GM19240 (cell line): ENCODE results near the gene GPC6.

Experiments
- DNase-seq: peaks from one replicate; pipeline ENCODE4 v3.0.0; 2011; ENCODE audit warnings: low spot score; ENCODE audit not compliant: insufficient read length

Gene GPC6

GRCh38 chr13:93903909-93904308, 677.3 kb downstream of the GPC6 start:
- no peak for DNase-seq

GRCh38 chr13:93915269-93915809, 688.7 kb downstream of the GPC6 start:
- no peak for DNase-seq

GRCh38 chr13:93922063-93922855, 695.7 kb downstream of the GPC6 start:
- no peak for DNase-seq

- DNase-seq: no peak
These were observed 699.4 kb downstream of the GPC6 start for GRCh38 chr13:93925990-93926389.

- DNase-seq: no peak
These were observed 699.8 kb downstream of the GPC6 start for GRCh38 chr13:93926425-93926824.

- DNase-seq: no peak
These were observed 700.8 kb downstream of the GPC6 start for GRCh38 chr13:93927431-93927830.

DNA sequence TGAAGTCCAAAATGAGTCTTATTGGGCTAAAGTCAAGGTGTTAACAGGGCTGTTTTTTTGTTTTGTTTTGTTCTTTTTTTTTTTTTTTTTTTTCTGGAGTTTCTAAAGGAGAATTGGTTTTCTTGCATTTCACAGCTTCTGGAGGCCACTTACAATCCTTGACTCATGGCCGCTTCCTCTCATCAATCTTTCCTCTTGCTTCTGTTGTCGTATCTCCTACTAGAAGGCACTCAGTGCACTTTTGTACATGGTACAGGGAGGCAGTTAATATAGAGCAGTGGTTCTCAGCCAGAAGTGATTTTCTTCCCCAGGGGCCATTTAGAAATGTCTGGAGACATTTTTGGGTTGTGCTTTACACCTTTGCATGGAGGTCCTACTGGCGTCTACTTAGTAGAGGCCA, 706.3 kb downstream of the GPC6 start:
- DNase-seq: no peak

GRCh38 chr13:93936901-93937300, 710.3 kb downstream of the GPC6 start:
- DNase-seq: no peak

DNA sequence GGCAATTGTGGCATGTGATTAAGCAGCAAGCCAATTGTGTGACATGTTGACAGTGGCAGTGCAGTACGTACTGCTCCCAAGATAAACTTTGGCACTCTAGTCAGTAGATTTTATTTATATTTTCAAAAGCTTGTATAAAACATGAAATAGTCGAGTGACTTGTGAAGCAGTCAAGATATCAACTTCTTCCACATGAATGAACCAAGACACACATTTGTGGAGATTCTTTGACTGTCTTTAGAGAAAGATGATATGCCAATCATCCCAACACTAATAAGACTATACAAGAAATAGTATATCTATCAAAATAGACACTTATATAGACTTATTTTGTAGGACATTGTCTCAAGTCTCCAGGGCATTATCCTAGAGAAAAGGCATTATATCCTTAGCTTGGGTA, 714.8 kb downstream of the GPC6 start:
- DNase-seq: no peak

DNA sequence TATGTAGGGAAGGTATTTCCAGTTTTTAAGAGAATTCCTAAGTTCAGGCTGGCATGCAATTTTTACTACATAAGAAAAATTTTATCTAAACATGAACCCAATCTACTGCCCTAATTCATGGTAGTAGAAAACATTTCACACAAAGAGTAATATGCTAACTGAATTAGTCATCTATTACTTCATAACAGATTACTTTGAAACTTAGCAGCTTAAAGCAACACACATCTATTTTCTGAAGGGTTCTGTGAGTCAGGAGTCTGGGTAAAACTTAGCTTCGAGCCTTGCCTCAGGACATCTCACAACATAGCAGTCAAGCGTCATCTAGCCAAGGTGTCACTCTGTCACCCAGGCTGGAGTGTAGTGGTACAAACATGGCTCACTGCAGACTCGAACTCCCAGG, 715.4 kb downstream of the GPC6 start:
- DNase-seq: no peak

DNA sequence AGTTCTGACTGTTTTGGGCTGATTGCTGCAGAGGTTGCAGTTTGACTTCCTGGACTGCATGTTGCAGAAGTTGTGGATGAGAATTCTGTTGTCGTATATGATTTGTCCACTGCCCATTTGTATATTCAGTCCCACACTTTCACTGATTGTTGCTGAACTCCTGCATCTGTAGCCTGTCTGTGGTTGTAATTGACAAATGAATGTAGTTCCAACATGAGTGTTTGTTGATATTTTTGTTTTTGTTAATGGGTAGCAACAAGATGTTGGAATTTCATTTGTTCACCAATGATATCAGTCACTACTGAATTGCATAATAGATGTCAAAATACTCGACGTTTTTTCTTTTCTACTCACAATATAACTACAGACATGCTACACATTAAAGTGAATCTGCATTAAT, 719.0 kb downstream of the GPC6 start:
- no peak for DNase-seq

DNA sequence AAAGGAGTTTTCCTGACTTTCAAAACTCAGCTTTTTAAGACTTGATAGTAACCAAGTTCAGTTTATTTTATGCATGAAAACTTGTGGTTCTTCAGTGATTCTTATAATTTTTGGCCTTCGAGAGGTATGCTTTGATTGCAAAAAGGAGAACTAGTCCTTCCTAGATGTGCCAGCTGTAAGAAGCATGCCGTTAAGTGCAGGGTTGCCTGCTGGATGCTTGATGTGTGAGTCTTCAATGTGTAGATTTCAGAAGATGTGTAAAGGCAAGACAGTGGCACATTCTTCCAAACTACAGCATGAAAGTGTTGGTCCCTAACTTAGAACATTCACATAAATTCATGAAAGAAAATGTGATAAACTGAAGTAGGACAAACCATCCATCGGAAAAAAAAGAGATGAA, 720.4 kb downstream of the GPC6 start:
- DNase-seq: no peak

DNA sequence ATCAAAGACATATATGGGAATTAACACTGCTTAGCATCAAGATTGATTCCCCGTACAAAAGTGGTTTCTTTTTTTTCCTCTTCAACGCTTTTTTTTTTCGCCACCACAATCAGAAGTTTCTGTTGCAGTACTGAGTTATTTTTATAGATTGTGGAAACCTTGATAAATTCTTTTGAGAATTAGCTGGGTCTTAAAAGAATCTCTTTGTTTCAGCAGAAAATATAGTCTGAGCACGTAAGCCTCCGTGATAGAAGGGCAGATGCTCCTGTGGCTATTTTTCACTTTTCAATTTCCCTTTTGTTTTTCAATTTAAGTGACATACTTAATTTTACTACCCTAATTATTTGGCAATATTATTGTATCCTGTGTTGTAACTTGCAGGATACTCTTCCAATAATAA, 721.0 kb downstream of the GPC6 start:
- DNase-seq: no peak

GRCh38 chr13:93948162-93948922, 721.7 kb downstream of the GPC6 start:
- no peak for DNase-seq

DNA sequence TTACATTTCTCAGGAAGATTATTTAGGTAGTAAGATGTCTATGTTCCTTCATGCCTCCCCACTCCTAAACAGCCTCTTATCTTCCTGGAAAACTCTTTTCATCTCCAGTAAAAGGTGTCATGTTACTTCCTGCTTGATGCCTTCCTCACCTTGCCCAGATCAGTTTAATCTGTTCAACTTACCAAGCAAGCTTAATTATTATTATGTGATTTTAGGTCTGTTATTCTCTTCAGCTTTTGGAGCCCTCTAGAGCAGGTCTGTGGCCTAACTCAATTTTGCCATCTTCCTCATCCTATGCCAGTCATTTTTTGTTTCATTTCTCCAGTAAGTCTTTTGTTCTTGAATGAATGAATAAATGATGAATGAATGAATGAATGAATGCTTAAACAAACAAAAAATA, 724.5 kb downstream of the GPC6 start:
- DNase-seq: no peak

DNA sequence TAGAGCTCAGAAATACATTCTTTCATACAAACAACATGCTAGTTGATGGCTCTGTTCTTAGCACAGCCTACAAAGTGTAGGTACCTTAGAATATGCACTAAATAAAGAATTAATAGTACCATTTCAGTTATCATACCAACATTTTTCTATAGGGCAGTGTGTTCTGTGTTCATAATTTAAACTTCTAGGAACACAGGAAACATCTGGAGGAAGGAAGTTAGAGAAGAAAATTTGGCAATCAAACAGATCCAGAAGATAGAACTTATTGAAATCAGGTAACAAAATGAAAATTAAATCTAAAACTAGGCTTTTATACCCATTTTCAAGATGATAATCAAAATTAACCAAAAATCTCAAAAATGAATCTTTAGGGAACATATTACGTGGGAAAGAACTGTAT, 725.3 kb downstream of the GPC6 start:
- no peak for DNase-seq

- no peak for DNase-seq
These were observed 727.2 kb downstream of the GPC6 start for GRCh38 chr13:93953841-93954240.

GRCh38 chr13:93955904-93956303, 729.3 kb downstream of the GPC6 start:
- DNase-seq: no peak

- no peak for DNase-seq
These were observed 729.8 kb downstream of the GPC6 start for GRCh38 chr13:93956426-93956825.

GRCh38 chr13:93957371-93957770, 730.8 kb downstream of the GPC6 start:
- no peak for DNase-seq

DNA sequence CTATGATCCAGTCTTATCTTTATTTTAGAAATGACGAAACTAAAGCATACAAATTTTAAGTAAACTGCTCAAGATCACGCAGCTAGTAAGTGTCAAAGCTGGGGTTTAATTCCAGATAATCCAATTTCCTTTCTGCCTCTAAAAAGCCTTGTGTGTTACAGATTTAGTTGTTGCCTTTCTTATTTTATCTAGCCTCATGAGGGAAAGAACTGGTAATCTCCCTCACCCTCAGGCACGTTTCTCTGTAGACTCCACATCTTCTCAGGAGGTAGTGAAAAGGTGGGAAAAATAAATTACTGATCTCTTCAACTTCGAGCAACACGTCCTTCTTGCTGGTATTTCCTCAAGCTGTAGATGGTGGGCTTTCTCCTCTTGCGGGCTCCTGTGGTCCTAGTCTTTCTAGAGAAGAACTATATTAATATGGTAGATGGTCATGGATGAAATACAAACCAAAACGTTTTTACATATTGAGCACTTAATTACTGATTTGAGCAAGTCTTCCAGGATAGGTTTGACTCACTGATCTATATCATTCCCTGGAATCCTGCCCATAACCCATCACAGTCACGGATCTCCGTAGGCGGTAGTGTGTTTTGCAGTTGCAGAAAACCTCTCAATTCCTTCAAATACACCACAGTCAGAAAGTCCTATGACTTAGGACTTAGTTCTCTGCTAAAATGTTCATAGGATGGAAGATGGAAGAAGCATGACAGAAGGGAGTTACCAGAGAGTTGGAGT, 733.4 kb downstream of the GPC6 start:
- no peak for DNase-seq
